Panc1 (cell line): ENCODE data around the gene UMAD1.

Experiments
- POLR2AphosphoS5 ChIP-seq: IDR thresholded peaks from 2 replicates; pipeline ENCODE4 v1.6.1; 2012; ENCODE audit warnings: mild to moderate bottlenecking, low read depth, low read length, moderate library complexity
- SIN3A ChIP-seq: IDR thresholded peaks from 2 replicates; pipeline ENCODE4 v1.6.1; 2012; ENCODE audit warnings: low read depth, mild to moderate bottlenecking, low read length, moderate library complexity, borderline replicate concordance; ENCODE audit not compliant: insufficient read depth
- TCF7L2 ChIP-seq: IDR thresholded peaks from 2 replicates; pipeline ENCODE4 v1.6.1; 2011; ENCODE audit warnings: mild to moderate bottlenecking, low read depth, low read length, inconsistent platforms
- TF ChIP-seq, protein P1 (sequence below): fragments of 450-650 bp; IDR thresholded peaks from 2 replicates; pipeline ENCODE4 v1.5.1; 2017; ENCODE audit warnings: mild to moderate bottlenecking
- TF ChIP-seq, protein P2 (sequence below), 2 experiments: IDR thresholded peaks; 2 replicates each; pipeline ENCODE4 v1.6.1; 2011 to 2012; ENCODE audit warnings: low read depth in 2 of 2, control low read depth in 1 of 2, low read length in 1 of 2, mild to moderate bottlenecking in 1 of 2, moderate library complexity in 1 of 2; ENCODE audit not compliant: insufficient read depth in 1 of 2

DNA sequence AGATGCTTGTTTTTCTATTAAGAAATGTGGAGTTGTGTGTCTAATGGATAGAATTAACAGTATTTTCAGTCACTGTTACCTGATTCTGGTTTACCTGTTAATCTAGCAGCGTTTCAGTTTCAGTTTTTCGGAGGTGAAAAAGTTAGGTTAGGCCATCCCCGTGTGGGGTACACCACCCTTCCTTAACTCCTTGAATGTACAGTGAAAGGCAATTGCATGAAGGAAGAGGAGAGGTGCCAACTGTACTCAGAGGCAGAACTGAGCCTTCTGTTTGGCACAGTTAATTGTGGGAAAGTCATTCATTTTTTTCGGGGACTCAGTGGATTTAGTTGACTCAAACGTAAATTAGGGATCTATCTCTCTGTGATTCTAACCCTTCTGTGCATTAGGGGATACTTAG is 42.3 kb downstream of the UMAD1 start:
- TF ChIP-seq, protein P1, sequence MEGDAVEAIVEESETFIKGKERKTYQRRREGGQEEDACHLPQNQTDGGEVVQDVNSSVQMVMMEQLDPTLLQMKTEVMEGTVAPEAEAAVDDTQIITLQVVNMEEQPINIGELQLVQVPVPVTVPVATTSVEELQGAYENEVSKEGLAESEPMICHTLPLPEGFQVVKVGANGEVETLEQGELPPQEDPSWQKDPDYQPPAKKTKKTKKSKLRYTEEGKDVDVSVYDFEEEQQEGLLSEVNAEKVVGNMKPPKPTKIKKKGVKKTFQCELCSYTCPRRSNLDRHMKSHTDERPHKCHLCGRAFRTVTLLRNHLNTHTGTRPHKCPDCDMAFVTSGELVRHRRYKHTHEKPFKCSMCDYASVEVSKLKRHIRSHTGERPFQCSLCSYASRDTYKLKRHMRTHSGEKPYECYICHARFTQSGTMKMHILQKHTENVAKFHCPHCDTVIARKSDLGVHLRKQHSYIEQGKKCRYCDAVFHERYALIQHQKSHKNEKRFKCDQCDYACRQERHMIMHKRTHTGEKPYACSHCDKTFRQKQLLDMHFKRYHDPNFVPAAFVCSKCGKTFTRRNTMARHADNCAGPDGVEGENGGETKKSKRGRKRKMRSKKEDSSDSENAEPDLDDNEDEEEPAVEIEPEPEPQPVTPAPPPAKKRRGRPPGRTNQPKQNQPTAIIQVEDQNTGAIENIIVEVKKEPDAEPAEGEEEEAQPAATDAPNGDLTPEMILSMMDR: no peak
- TF ChIP-seq, protein P2, sequence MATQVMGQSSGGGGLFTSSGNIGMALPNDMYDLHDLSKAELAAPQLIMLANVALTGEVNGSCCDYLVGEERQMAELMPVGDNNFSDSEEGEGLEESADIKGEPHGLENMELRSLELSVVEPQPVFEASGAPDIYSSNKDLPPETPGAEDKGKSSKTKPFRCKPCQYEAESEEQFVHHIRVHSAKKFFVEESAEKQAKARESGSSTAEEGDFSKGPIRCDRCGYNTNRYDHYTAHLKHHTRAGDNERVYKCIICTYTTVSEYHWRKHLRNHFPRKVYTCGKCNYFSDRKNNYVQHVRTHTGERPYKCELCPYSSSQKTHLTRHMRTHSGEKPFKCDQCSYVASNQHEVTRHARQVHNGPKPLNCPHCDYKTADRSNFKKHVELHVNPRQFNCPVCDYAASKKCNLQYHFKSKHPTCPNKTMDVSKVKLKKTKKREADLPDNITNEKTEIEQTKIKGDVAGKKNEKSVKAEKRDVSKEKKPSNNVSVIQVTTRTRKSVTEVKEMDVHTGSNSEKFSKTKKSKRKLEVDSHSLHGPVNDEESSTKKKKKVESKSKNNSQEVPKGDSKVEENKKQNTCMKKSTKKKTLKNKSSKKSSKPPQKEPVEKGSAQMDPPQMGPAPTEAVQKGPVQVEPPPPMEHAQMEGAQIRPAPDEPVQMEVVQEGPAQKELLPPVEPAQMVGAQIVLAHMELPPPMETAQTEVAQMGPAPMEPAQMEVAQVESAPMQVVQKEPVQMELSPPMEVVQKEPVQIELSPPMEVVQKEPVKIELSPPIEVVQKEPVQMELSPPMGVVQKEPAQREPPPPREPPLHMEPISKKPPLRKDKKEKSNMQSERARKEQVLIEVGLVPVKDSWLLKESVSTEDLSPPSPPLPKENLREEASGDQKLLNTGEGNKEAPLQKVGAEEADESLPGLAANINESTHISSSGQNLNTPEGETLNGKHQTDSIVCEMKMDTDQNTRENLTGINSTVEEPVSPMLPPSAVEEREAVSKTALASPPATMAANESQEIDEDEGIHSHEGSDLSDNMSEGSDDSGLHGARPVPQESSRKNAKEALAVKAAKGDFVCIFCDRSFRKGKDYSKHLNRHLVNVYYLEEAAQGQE (IDR thresholded peaks at IDR 0.05; ENCODE audit: insufficient read depth in 1 of 2, low read depth in 2 of 2, low read length in 1 of 2): no peak
- TF ChIP-seq POLR2AphosphoS5: no peak
- TF ChIP-seq TCF7L2: no peak
- no peak for TF ChIP-seq SIN3A
